MM.1S (cell line): ENCODE measurements around the gene STK10.

Source experiments
- DNase-seq: peaks from one replicate; pipeline ENCODE4 v3.0.0-alpha.2; 2015
- H2AFZ ChIP-seq: fragments of 300-600 bp; sonication (generic); 2 replicates; pipeline ENCODE4 v1.6.0; 2016; ENCODE audit warnings: antibody characterized with exemption, low read length
- H3F3A ChIP-seq: fragments of 300-600 bp; sonication (generic); 2 replicates; pipeline ENCODE4 v1.6.1; 2016; ENCODE audit warnings: mild to moderate bottlenecking, antibody characterized with exemption, low read length, moderate library complexity, mixed read lengths; ENCODE audit not compliant: insufficient read depth
- H3K27ac ChIP-seq: fragments of 300-600 bp; sonication (generic); 2 replicates; pipeline ENCODE4 v1.5.1; 2016; ENCODE audit warnings: mild to moderate bottlenecking, low read length
- H3K27me3 ChIP-seq: fragments of 300-600 bp; sonication (generic); replicated peaks from 2 replicates; pipeline ENCODE4 v1.6.0; 2016; ENCODE audit warnings: low read length; ENCODE audit not compliant: insufficient read depth
- H3K36me3 ChIP-seq: fragments of 300-600 bp; sonication (generic); replicated peaks from 2 replicates; pipeline ENCODE4 v1.6.1; 2016; ENCODE audit warnings: mild to moderate bottlenecking, low read length, mixed read lengths; ENCODE audit not compliant: insufficient read depth
- H3K4me1 ChIP-seq: fragments of 300-600 bp; sonication (generic); 2 replicates; pipeline ENCODE4 v1.6.1; 2016; ENCODE audit warnings: low read length, mixed read lengths
- H3K4me2 ChIP-seq: fragments of 300-600 bp; sonication (generic); 2 replicates; pipeline ENCODE4 v1.6.0; 2016; ENCODE audit warnings: low read depth, low read length
- H3K4me3 ChIP-seq: fragments of 300-600 bp; sonication (generic); 2 replicates; pipeline ENCODE4 v1.5.1; 2016; ENCODE audit warnings: low read length, mixed read lengths
- H3K79me2 ChIP-seq: fragments of 300-600 bp; sonication (generic); 2 replicates; pipeline ENCODE4 v1.6.1; 2016; ENCODE audit warnings: mixed run types, low read length, mixed read lengths
- H3K9ac ChIP-seq: fragments of 300-600 bp; sonication (generic); 2 replicates; pipeline ENCODE4 v1.6.1; 2016; ENCODE audit warnings: low read length, mixed read lengths
- H3K9me2 ChIP-seq: fragments of 300-600 bp; sonication (generic); replicated peaks from 2 replicates; pipeline ENCODE4 v1.6.1; 2016; ENCODE audit warnings: mild to moderate bottlenecking, low read length, mixed read lengths; ENCODE audit not compliant: insufficient read depth
- H3K9me3 ChIP-seq: fragments of 300-600 bp; sonication (generic); replicated peaks from 2 replicates; pipeline ENCODE4 v1.6.1; 2016; ENCODE audit warnings: mild to moderate bottlenecking, low read length, mixed read lengths; ENCODE audit not compliant: insufficient read depth
- H4K20me1 ChIP-seq: fragments of 300-600 bp; sonication (generic); 2 replicates; pipeline ENCODE4 v1.6.1; 2016; ENCODE audit warnings: mild to moderate bottlenecking, low read length, moderate library complexity, mixed read lengths; ENCODE audit not compliant: insufficient read depth
- EZH2 ChIP-seq: fragments of 300-600 bp; sonication (generic); optimal IDR thresholded peaks from 2 replicates; pipeline ENCODE3; 2017; ENCODE audit warnings: low read depth, mild to moderate bottlenecking, antibody characterized with exemption, low read length, mixed read lengths
- EZH2phosphoT487 ChIP-seq: fragments of 300-600 bp; sonication (generic); IDR thresholded peaks from 2 replicates; pipeline ENCODE4 v1.6.1; 2018; ENCODE audit warnings: antibody characterized with exemption, low read length
- TF ChIP-seq, protein P1 (sequence below): fragments of 300-600 bp; sonication (generic); IDR thresholded peaks from 2 replicates; pipeline ENCODE4 v1.5.1; 2016; ENCODE audit warnings: antibody characterized with exemption, low read length, mixed read lengths

Gene STK10

GRCh38 chr5:172144931-172145869 is 42.8 kb downstream of the STK10 start:
- no peak overlapping the region for H3K27ac ChIP-seq

GRCh38 chr5:172144291-172144815 is 43.7 kb downstream of the STK10 start:
- H3K4me3 ChIP-seq, result no peak overlapping the region
- H3K9ac ChIP-seq, result no peak overlapping the region
- H3K79me2 ChIP-seq, result peaks cover 97% of the 10 kb centered on the region
- H3K4me1 ChIP-seq, result no peaks in the 10 kb centered on the region
- H4K20me1 ChIP-seq, result 0 out of 2 replicates have a peak, but pooled peaks cover 3% of the 10 kb centered on the region
- 0 out of 2 replicates have a peak, but pooled peaks cover 2% of the 10 kb centered on the region for H3K36me3 ChIP-seq
- H3K9me3 ChIP-seq, result no peaks in the 10 kb centered on the region
- H3K9me2 ChIP-seq, result no peaks in the 10 kb centered on the region
- H3K4me2 ChIP-seq, result no peak overlapping the region
- H3K27ac ChIP-seq, result no peak overlapping the region
- TF ChIP-seq EZH2phosphoT487 (no peak), EZH2 (no peak)
- TF ChIP-seq, protein P1, sequence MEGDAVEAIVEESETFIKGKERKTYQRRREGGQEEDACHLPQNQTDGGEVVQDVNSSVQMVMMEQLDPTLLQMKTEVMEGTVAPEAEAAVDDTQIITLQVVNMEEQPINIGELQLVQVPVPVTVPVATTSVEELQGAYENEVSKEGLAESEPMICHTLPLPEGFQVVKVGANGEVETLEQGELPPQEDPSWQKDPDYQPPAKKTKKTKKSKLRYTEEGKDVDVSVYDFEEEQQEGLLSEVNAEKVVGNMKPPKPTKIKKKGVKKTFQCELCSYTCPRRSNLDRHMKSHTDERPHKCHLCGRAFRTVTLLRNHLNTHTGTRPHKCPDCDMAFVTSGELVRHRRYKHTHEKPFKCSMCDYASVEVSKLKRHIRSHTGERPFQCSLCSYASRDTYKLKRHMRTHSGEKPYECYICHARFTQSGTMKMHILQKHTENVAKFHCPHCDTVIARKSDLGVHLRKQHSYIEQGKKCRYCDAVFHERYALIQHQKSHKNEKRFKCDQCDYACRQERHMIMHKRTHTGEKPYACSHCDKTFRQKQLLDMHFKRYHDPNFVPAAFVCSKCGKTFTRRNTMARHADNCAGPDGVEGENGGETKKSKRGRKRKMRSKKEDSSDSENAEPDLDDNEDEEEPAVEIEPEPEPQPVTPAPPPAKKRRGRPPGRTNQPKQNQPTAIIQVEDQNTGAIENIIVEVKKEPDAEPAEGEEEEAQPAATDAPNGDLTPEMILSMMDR, result no peak
- no peak for DNase-seq
- peaks cover 4% of the 10 kb centered on the region for H3F3A ChIP-seq
- no peak overlapping the region for H2AFZ ChIP-seq
- H3K27me3 ChIP-seq, result no peaks in the 10 kb centered on the region

More at GRCh38 chr5:172144931-172145869, 42.8 kb downstream of the STK10 start:
- 0 out of 2 replicates have a peak, but pooled peaks cover 2% of the 10 kb centered on the region for H3K36me3 ChIP-seq
- no peak for DNase-seq
- H4K20me1 ChIP-seq, result no peaks in the 10 kb centered on the region
- no peak overlapping the region for H2AFZ ChIP-seq
- H3K79me2 ChIP-seq, result peaks cover 95% of the 10 kb centered on the region
- H3K9me3 ChIP-seq, result no peaks in the 10 kb centered on the region
- no peaks in the 10 kb centered on the region for H3F3A ChIP-seq
- no peak overlapping the region for H3K4me2 ChIP-seq
- H3K4me1 ChIP-seq, result no peaks in the 10 kb centered on the region
- no peaks in the 10 kb centered on the region for H3K27me3 ChIP-seq
- H3K9ac ChIP-seq, result no peak overlapping the region
- no peaks in the 10 kb centered on the region for H3K9me2 ChIP-seq
- no peak overlapping the region for H3K4me3 ChIP-seq
- TF ChIP-seq EZH2phosphoT487 (no peak), EZH2 (no peak)
- TF ChIP-seq, protein P1, result no peak

DNA sequence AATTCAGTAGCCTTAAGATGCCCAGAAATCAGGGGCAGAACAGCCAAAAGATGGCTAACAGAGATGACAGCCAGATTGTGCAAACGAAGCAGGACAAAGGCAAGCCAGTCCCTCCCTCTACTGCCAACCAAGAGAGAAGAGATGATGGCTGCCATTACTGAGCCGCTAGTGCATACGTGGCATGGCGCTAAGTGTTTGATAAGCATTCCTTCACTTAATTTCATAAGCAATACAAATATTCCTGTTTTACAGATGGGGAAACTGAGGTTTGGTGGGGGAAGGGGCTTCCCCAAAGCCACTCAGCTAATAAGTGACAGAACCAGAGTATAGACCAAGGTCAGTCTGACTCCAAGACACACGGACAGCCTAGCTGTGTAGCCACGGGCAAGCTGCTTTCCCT is 44.1 kb downstream of the STK10 start:
- Histone ChIP-seq H2AFZ (no peak overlapping the region), H3K36me3 (0 out of 2 replicates have a peak, but pooled peaks cover 2% of the 10 kb centered on the region), H3K4me1 (no peaks in the 10 kb centered on the region), H4K20me1 (0 out of 2 replicates have a peak, but pooled peaks cover 3% of the 10 kb centered on the region), H3K9me3 (no peaks in the 10 kb centered on the region), H3K27me3 (no peaks in the 10 kb centered on the region), H3K27ac (no peak overlapping the region), H3K9me2 (no peaks in the 10 kb centered on the region), H3F3A (peaks cover 4% of the 10 kb centered on the region), H3K4me2 (no peak overlapping the region), H3K9ac (no peak overlapping the region), H3K79me2 (peaks cover 97% of the 10 kb centered on the region), H3K4me3 (no peak overlapping the region)
- DNase-seq, result no peak
- TF ChIP-seq, protein P1, result no peak
- no peak for TF ChIP-seq EZH2phosphoT487
- no peak for TF ChIP-seq EZH2
